LHCN-M2 (cell line): ENCODE data around the gene ZNF19. TPM values are rescaled to one million over a fixed set of nuclear protein-coding genes. Genes with fewer than 3 reads are reported as not detected.

ENCODE experiments used
- total RNA-seq: library from RNA; depleted of rRNA; stranded (reverse); fragments of >200 nt; gene quantifications from 2 replicates; pipeline ENCODE4 v1.2.3, GENCODE V29; 2014; rRNA removed

Gene ZNF19
- total RNA-seq, 1 experiment from 2014 or later = 3.9 TPM

Other genes starting within 250 kb of the ZNF19 start
- gene CMTR2, start 199.9 kb downstream of the ZNF19 start, total RNA-seq = 40.9 and 42.8 TPM in 2 replicates
- gene CALB2, start 130.6 kb downstream of the ZNF19 start, total RNA-seq = 0.23 TPM in 1 of 2 replicates, not detected in the other
- not detected in 2 replicates for gene TLE7, start 47.3 kb downstream of the ZNF19 start, total RNA-seq
- gene ZNF23, start 27.1 kb downstream of the ZNF19 start, total RNA-seq = 11.7 and 12.1 TPM in 2 replicates
- 0.17 TPM in 1 of 2 replicates, not detected in the other for gene CHST4, start 37.1 kb upstream of the ZNF19 start, total RNA-seq
- gene TAT, start 87.8 kb upstream of the ZNF19 start, total RNA-seq = not detected in 2 replicates
- gene MARVELD3, start 136.9 kb upstream of the ZNF19 start, total RNA-seq = not detected in 2 replicates
- gene PHLPP2, start 235.4 kb upstream of the ZNF19 start, total RNA-seq = 9.3 and 10.3 TPM in 2 replicates